Adrenal gland (tissue), 12 donors: ENCODE measurements around the gene APOA1. TPM values are rescaled to one million over a fixed set of nuclear protein-coding genes. Genes with fewer than 3 reads are reported as not detected.

ENCODE experiments used
- DNase-seq, 7 donors: peaks; one replicate each; pipeline ENCODE4 v3.0.0-alpha.2; 2019 to 2020
- H3K27ac ChIP-seq, 5 donors: fragments of 200-600 bp; sonication (generic) in 4 of 5; 1 replicate in 3 of 5; 2 replicates in 2 of 5; pipeline versions ENCODE4 v1.5.1 to v1.8.0; 2016 to 2020; ENCODE audit warnings: mild to moderate bottlenecking in 1 of 5
- H3K27me3 ChIP-seq: fragments of 200-600 bp; 2 replicates; pipeline ENCODE4 v1.8.0; 2021
- H3K36me3 ChIP-seq, 2 donors: fragments of 200-600 bp; replicated peaks in 1 of 2; 1 replicate in 1 of 2; 2 replicates in 1 of 2; pipeline versions ENCODE4 v1.5.1 to v1.8.0; 2018 to 2022
- H3K4me1 ChIP-seq, 2 donors: fragments of 200-600 bp; replicated peaks in 1 of 2; 1 replicate in 1 of 2; 2 replicates in 1 of 2; pipeline versions ENCODE4 v1.5.1 to v1.8.0; 2018 to 2021
- H3K4me3 ChIP-seq, 4 donors: fragments of 200-600 bp; sonication (generic) in 3 of 4; one replicate each; pipeline ENCODE4 v1.5.1; 2016 to 2018
- H3K9me3 ChIP-seq, 3 donors: fragments of 200-600 bp; sonication (generic) in 1 of 3; replicated peaks in 1 of 3; 1 replicate in 2 of 3; 2 replicates in 1 of 3; pipeline versions ENCODE4 v1.5.1 to v1.8.0; 2016 to 2021
- POLR2A ChIP-seq, 2 donors: fragments of 450-650 bp; IDR thresholded peaks; one replicate each; pipeline ENCODE4 v1.6.1; 2017; ENCODE audit warnings: antibody characterized with exemption in 2 of 2, mild to moderate bottlenecking in 2 of 2, moderate library complexity in 1 of 2
- WGBS, 4 donors: extraction: QIAGEN DNeasy Blood & Tissue Kit in 2 of 4; methylation state at CpG; one replicate each; pipeline versions ENCODE4 v1.1.5 to v1.1.7; 2013 to 2017; 5-methylcytosine and 5-hydroxymethylcytosine counted together
- intact Hi-C, 2 donors: fragments of 100-400 bp; cut with DNase I; formaldehyde crosslinking; loops; one replicate each; pipeline versions ENCODE4 v1.14.1 to v1.15.0; 2022 to 2023
- polyA plus RNA-seq, 3 donors: library from polyadenylated mRNA; stranded (reverse); fragments of 200-250 nt in 2 of 3; fragments of 350-450 nt in 1 of 3; fragmentation: Illumina TruSeq in 1 of 3; extraction: RNeasy Lipid Tissue Mini Kit (QIAGEN cat#74804) in 1 of 3; gene quantifications; one replicate each; pipeline ENCODE4 v1.2.3, GENCODE V29; 2013 to 2014
- total RNA-seq, 9 donors: library from RNA; depleted of rRNA in 4 of 9; stranded (reverse); fragments of >200 nt in 4 of 9; fragments of 120-200 nt in 1 of 9; fragmentation: NEBNext Ultra II Directional in 1 of 9; extraction: Animal tissue kit (Norgen Biotek cat#: 25700) in 1 of 9; gene quantifications; one replicate each; pipeline versions ENCODE4 v1.1.0 to v1.2.4, GENCODE V29; 2013 to 2023
- TF ChIP-seq, protein P1 (sequence below), 6 experiments: fragments of 450-650 bp in 4 of 6; fragments of 200-600 bp in 2 of 6; sonication (generic) in 1 of 6; IDR thresholded peaks; 1 replicate in 5 of 6; 2 replicates in 1 of 6; pipeline versions ENCODE4 v1.5.1 to v1.8.0; 2016 to 2021; ENCODE audit warnings: antibody characterized with exemption in 6 of 6, mild to moderate bottlenecking in 2 of 6, moderate library complexity in 1 of 6
- donor health status: healthy with polysubstance abuse.
- donor health status: Bipolar disorder and iron deficiency.
- donor health status: DM: yes; HTN: yes; CAD: no.
- donor health status: DM: no; HTN: no; CAD: no.
- donor health status: DM: no; HTN: no; CAD: no.
- donor health status: DM: yes; HTN: yes; CAD: no.

Gene APOA1
- total and polyA plus RNA-seq, 12 donors: 0.28 to 691 (median 2.6) TPM; not detected in 4

DNA sequence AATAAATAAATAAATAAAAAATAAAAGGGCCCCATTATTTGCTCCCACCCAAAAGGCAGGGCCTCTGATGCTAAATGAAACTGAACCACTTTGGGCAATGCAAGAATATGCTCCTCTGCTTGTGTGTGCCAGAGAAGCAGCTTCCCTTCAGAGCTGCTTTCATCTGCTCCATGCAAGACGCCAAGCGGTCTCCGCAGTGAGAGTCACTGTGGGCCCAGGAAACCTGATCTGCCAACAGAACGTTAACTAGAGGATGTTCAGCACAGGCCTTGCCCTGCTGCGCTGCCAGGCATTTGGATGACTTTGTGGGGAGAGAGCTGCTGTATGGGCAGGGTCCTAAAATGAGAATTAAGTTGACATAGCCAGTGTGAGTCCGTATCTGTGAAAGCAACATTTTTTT, 43.7 kb upstream of the APOA1 start:
- Histone ChIP-seq H3K36me3 (no peaks in the 10 kb centered on the region), H3K9me3 (no peaks in the 10 kb centered on the region), H3K4me1 (no peaks in the 10 kb centered on the region), H3K27ac (no peak overlapping the region), H3K27me3 (no peaks in the 10 kb centered on the region), H3K4me3 (no peak overlapping the region)
- 88 to 96% (median 90%) methylated on average over 6 of the region's 6 CpGs for WGBS, 4 donors
- intact Hi-C loops: loop anchor here in 1 of 2 donors (5.0 kb wide), 1 partner anchor 89 kb away; the partner anchor contains the start of gene APOA5
- DNase-seq: no peak
- TF ChIP-seq, protein P1, sequence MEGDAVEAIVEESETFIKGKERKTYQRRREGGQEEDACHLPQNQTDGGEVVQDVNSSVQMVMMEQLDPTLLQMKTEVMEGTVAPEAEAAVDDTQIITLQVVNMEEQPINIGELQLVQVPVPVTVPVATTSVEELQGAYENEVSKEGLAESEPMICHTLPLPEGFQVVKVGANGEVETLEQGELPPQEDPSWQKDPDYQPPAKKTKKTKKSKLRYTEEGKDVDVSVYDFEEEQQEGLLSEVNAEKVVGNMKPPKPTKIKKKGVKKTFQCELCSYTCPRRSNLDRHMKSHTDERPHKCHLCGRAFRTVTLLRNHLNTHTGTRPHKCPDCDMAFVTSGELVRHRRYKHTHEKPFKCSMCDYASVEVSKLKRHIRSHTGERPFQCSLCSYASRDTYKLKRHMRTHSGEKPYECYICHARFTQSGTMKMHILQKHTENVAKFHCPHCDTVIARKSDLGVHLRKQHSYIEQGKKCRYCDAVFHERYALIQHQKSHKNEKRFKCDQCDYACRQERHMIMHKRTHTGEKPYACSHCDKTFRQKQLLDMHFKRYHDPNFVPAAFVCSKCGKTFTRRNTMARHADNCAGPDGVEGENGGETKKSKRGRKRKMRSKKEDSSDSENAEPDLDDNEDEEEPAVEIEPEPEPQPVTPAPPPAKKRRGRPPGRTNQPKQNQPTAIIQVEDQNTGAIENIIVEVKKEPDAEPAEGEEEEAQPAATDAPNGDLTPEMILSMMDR (IDR thresholded peaks at IDR 0.05): no peak
- TF ChIP-seq POLR2A (IDR thresholded peaks at IDR 0.05): no peak

- no peaks in the 10 kb centered on the region for H3K27me3 ChIP-seq
- TF ChIP-seq, protein P1 (IDR thresholded peaks at IDR 0.05): peak; percentile 31 to 74 (median 68)
- TF ChIP-seq POLR2A (IDR thresholded peaks at IDR 0.05): no peak
- DNase-seq: peak in 2 of 7 donors; percentile 33 to 47
- intact Hi-C loops: loop anchor here (2.0 to 5.0 kb wide), 3 partner anchors 88 to 232 kb away; partner anchors contain the start of gene APOA5 (in 1 of the 2)
- no peak overlapping the region for H3K27ac ChIP-seq
- no peaks in the 10 kb centered on the region for H3K9me3 ChIP-seq
- peaks cover 0 to 2% of the 10 kb centered on the region in 2 donors for H3K36me3 ChIP-seq
- no peaks in the 10 kb centered on the region for H3K4me1 ChIP-seq
- 49 to 53% (median 51%) methylated on average over 5 of the region's 5 CpGs for WGBS, 4 donors
- H3K4me3 ChIP-seq: no peak overlapping the region
These were observed 42.6 kb upstream of the APOA1 start for GRCh38 chr11:116879800-116880625.

GRCh38 chr11:116876656-116877055, 39.2 kb upstream of the APOA1 start:
- intact Hi-C loops: loop anchor here in 1 of 2 donors (5.0 kb wide), 1 partner anchor 236 kb away; no protein-coding TSS in a partner anchor
- no peak overlapping the region for H3K27ac ChIP-seq
- no peaks in the 10 kb centered on the region for H3K9me3 ChIP-seq
- TF ChIP-seq, protein P1 (IDR thresholded peaks at IDR 0.05): no peak
- no peak for TF ChIP-seq POLR2A (IDR thresholded peaks at IDR 0.05)
- 86 to 95% (median 91%) methylated on average over 7 to 8 of the region's 8 CpGs for WGBS, 4 donors
- H3K4me3 ChIP-seq: no peak overlapping the region
- no peak for DNase-seq
- H3K36me3 ChIP-seq: peaks cover 0 to 21% of the 10 kb centered on the region in 2 donors
- no peaks in the 10 kb centered on the region for H3K4me1 ChIP-seq
- H3K27me3 ChIP-seq: no peaks in the 10 kb centered on the region

DNA sequence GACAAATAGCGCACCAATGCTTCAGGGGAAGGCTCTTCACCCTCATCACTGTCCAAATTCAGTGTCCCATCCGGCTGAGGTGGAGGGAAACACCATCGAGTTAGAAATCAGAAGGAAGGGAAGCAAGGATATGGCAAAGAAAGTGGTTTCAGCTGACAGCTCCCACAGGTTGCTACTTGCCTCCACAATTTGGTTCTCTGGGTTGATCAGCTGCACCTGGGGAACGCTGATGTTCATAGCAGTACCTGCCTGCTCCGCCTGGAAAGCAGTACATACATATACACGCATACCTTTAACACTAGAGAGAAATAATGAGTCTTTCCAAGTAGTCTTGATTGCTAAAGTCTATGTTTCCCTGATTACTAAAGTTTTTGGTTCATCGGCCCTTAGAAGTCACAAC, 37.8 kb upstream of the APOA1 start:
- intact Hi-C loops: loop anchor here in 1 of 2 donors (5.0 kb wide), 1 partner anchor 237 kb away; no protein-coding TSS in a partner anchor
- Histone ChIP-seq H3K4me3 (no peak overlapping the region), H3K27me3 (no peaks in the 10 kb centered on the region)

More for the DNA sequence above, 37.8 kb upstream of the APOA1 start:
- Histone ChIP-seq H3K36me3 (peaks cover 0 to 21% of the 10 kb centered on the region in 2 donors), H3K27ac (no peak overlapping the region), H3K4me1 (no peaks in the 10 kb centered on the region), H3K9me3 (no peaks in the 10 kb centered on the region)
- 97 to 98% (median 97%) methylated on average over 6 to 7 of the region's 7 CpGs for WGBS, 4 donors
- no peak for TF ChIP-seq POLR2A (IDR thresholded peaks at IDR 0.05)
- TF ChIP-seq, protein P1 (IDR thresholded peaks at IDR 0.05): no peak
- DNase-seq: no peak
